Heart right ventricle (tissue), 16 donors: ENCODE measurements around the gene SAFB2. TPM values are rescaled to one million over a fixed set of nuclear protein-coding genes. Genes with fewer than 3 reads are reported as not detected.

ENCODE experiments used
- ATAC-seq, 8 donors: fragments of 200-7000 bp; cut with Tn5 transposase; one replicate each; pipeline ENCODE4 v1.9.1; 2020; ENCODE audit warnings: mild to moderate bottlenecking in 8 of 8, moderate library complexity in 8 of 8, moderate number of reproducible peaks in 1 of 8
- DNase-seq, 2 donors: peaks; one replicate each; pipeline ENCODE4 v3.0.0-alpha.2; 2020
- H3K27ac ChIP-seq, 10 donors: fragments of 200-600 bp; sonication (generic) in 2 of 10; one replicate each; pipeline versions ENCODE4 v1.5.0 to v1.8.0; 2020 to 2022; ENCODE audit warnings: mild to moderate bottlenecking in 3 of 10
- H3K27me3 ChIP-seq, 7 donors: fragments of 200-600 bp; one replicate each; pipeline ENCODE4 v1.8.0; 2021 to 2022; ENCODE audit warnings: mild to moderate bottlenecking in 2 of 7
- H3K36me3 ChIP-seq, 9 donors: fragments of 200-600 bp; sonication (generic) in 1 of 9; one replicate each; pipeline versions ENCODE4 v1.5.0 to v1.8.0; 2020 to 2022; ENCODE audit warnings: mild to moderate bottlenecking in 2 of 9
- H3K4me1 ChIP-seq, 9 donors: fragments of 200-600 bp; sonication (generic) in 1 of 9; one replicate each; pipeline versions ENCODE4 v1.5.0 to v1.8.0; 2020 to 2022; ENCODE audit warnings: mild to moderate bottlenecking in 4 of 9
- H3K4me3 ChIP-seq, 10 donors: fragments of 200-600 bp; sonication (generic) in 2 of 10; one replicate each; pipeline versions ENCODE4 v1.5.0 to v1.8.0; 2020 to 2022; ENCODE audit warnings: mild to moderate bottlenecking in 7 of 10, moderate library complexity in 2 of 10
- H3K9me3 ChIP-seq, 11 donors: fragments of 200-600 bp in 10 of 11; sonication (generic) in 2 of 11; one replicate each; pipeline versions ENCODE4 v1.5.0 to v1.8.0; 2013 to 2022; ENCODE audit warnings: mild to moderate bottlenecking in 2 of 11, control low read depth in 1 of 11, moderate library complexity in 1 of 11
- WGBS, 2 donors: extraction: QIAGEN DNeasy Blood & Tissue Kit; methylation state at CpG; one replicate each; pipeline ENCODE4 v1.1.7; 2013; ENCODE audit warnings: inconsistent platforms in 1 of 2; 5-methylcytosine and 5-hydroxymethylcytosine counted together
- intact Hi-C, 10 donors: fragments of 100-400 bp; cut with DNase I; formaldehyde crosslinking; loops; one replicate each; pipeline versions ENCODE4 v1.11.1 to v1.14.2; 2022
- polyA plus RNA-seq, 2 donors: library from polyadenylated mRNA; stranded (reverse); fragments of 200-250 nt; gene quantifications; one replicate each; pipeline ENCODE4 v1.2.3, GENCODE V29; 2013
- total RNA-seq, 10 donors: library from RNA; stranded (reverse); fragmentation: NEBNext Ultra II Directional in 3 of 10; extraction: Animal tissue kit (Norgen Biotek cat#: 25700) in 3 of 10; gene quantifications; one replicate each; pipeline versions ENCODE4 v1.2.1 to v1.2.4, GENCODE V29; 2021 to 2023
- TF ChIP-seq, protein P1 (sequence below), 9 donors: fragments of 200-600 bp; sonication (generic) in 2 of 9; IDR thresholded peaks; one replicate each; pipeline versions ENCODE4 v1.5.0 to v1.8.0; 2021 to 2022; ENCODE audit warnings: antibody characterized with exemption in 9 of 9, mild to moderate bottlenecking in 5 of 9, moderate library complexity in 1 of 9
- donor health status: Arrhythmogenic right ventricular cardiomyopathy.
- donor health status: ischemic (EF 13 %, LVEDD 7.1; RV severe dilation, severe dysfunction).
- donor health status: healthy with polysubstance abuse.
- donor health status: DM: no; HTN: yes; CAD: no.
- donor health status: DM: no; HTN: no; CAD: no.
- donor health status: ischemic (EF 25% LVEDD 6.9; RV normal size, moderate dysfunction).
- donor health status: ischemic (EF 25% LVEDD 5.7; RV mildly dilated, moderate dysfunction).
- donor health status: healthy.
- donor health status: DM: yes; HTN: yes; CAD: no.
- donor health status: Ischemic cardiomyopathy.
- donor health status: ischemic (EF 35%, LVEDD 5.7; RV mildly dilated, moderate dysfunction).
- donor health status: nonischemic (EF 11% LVEDD 7.7; RV severe dilation, severe dysfunction).
- donor health status: DM: yes; HTN: yes; CAD: no.
- donor health status: PGD.
- donor health status: ischemic (EF 29% LVEDD 5.4; RV normal size, mild dysfunction).
- donor health status: nonischemic (EF 23%, LVEDD 6.1; RV moderate dilation, normal function).

Gene SAFB2
- total and polyA plus RNA-seq, 12 donors, result 30.8 to 80.3 (median 45.9) TPM

DNA sequence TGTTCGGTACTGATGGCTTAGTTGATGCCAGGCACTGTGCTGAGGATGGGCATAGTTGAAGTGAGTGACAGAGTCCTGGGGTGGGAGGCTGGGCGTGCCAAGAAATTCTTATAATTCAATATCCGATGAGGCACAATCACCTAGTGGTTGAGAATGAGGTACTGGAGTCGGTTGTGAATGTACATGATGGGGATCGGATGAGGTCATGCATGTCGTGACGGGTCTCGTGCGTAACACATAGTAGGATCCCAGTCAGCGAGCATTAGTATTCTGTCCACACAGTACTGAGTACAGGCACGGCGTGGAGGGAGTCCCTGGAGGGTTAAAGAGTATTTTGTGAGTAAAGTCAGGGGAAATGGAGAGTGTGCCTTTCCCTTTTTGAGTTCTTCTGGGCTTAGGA, 3.1 kb upstream of the SAFB2 start:
- DNase-seq, result no peak
- intact Hi-C loops, result loop anchor here in 1 of 10 donors (5.0 kb wide), 1 partner anchor 52 kb away; no protein-coding TSS in a partner anchor
- H3K36me3 ChIP-seq, result peaks cover 0 to 64% (median 15%) of the 10 kb centered on the region in 9 donors
- no peaks in the 10 kb centered on the region for H3K27me3 ChIP-seq
- no peaks in the 10 kb centered on the region for H3K9me3 ChIP-seq
- H3K4me3 ChIP-seq, result peak overlapping the region in 3 of 10 donors; percentile 93 to 97 (median 94)
- H3K27ac ChIP-seq, result peak overlapping the region in 2 of 10 donors; percentile 95 to 97
- peaks cover 20 to 83% (median 72%) of the 10 kb centered on the region in 9 donors for H3K4me1 ChIP-seq
- TF ChIP-seq, protein P1, sequence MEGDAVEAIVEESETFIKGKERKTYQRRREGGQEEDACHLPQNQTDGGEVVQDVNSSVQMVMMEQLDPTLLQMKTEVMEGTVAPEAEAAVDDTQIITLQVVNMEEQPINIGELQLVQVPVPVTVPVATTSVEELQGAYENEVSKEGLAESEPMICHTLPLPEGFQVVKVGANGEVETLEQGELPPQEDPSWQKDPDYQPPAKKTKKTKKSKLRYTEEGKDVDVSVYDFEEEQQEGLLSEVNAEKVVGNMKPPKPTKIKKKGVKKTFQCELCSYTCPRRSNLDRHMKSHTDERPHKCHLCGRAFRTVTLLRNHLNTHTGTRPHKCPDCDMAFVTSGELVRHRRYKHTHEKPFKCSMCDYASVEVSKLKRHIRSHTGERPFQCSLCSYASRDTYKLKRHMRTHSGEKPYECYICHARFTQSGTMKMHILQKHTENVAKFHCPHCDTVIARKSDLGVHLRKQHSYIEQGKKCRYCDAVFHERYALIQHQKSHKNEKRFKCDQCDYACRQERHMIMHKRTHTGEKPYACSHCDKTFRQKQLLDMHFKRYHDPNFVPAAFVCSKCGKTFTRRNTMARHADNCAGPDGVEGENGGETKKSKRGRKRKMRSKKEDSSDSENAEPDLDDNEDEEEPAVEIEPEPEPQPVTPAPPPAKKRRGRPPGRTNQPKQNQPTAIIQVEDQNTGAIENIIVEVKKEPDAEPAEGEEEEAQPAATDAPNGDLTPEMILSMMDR (IDR thresholded peaks at IDR 0.05), result no peak
- WGBS, 2 donors, result 73 to 79% methylated on average over 12 of the region's 12 CpGs
- no peak for ATAC-seq

DNA sequence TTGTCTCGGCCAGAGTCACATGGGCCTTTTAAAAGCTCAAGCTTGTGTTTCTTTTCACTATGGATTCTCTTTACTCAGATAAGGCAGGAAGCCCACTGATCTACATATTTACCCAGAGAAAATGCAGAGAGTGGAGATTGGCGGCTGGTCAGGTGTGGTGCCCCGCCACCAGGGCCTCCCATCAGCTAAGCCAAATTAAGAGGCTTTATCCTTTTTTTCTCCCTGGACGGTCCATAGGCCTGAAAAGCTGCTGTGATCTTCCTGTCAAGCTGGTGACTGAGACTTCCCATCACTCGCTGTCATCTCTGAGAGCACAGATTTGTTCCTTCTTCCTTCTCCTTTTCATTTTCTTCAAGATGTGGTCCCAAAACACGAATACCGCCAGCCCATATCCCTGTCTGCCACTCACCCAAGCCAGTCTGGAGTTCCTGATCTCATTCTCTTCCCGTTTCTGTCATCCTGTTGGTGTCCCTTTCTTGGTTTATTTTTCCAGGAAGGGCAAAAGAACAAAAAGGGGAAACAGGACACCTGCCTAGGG, 2.2 kb upstream of the SAFB2 start:
- Histone ChIP-seq H3K27me3 (no peaks in the 10 kb centered on the region), H3K4me1 (peaks cover 20 to 83% (median 72%) of the 10 kb centered on the region in 9 donors)

DNA sequence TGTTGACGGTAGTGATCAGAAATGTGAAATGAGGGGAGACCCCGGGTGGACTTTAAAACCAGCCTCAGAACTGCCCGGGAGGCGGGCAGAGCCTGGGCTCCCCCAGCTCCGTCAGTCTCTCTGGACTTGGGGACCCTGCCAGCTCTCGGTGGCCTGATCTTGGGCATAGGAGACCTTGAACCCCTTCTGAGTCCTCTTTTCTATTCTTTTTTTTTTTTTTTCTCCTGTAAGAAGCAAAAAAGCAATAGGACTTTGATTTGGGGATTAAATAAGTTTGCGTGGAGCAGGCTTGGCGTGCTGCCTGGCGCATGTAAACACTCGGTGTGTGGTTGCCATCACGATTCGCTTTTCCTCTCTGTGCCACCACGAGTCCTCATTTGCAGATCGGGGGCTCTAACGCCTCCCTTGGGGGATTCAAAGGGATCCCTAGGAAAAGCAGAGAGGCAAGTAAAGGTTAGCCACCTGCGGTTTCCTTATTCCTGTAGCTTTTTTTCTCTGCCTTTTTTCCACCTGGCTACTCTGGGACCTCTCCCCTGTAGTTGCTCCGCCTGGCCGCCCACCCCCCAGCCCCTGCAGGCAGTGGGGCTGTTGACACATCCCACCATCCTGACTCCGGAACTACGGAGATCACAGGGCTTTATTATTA, 1.6 kb upstream of the SAFB2 start:
- Histone ChIP-seq H3K27ac (peak overlapping the region; percentile 81 to 98 (median 96)), H3K4me1 (peaks cover 20 to 83% (median 75%) of the 10 kb centered on the region in 9 donors), H3K9me3 (no peaks in the 10 kb centered on the region), H3K27me3 (no peaks in the 10 kb centered on the region), H3K4me3 (peak overlapping the region; percentile 89 to 100 (median 97)), H3K36me3 (peaks cover 0 to 65% (median 16%) of the 10 kb centered on the region in 9 donors)
- peak; percentile 22 to 33 for DNase-seq
- no peak for ATAC-seq
- TF ChIP-seq, protein P1 (IDR thresholded peaks at IDR 0.05), result no peak
- intact Hi-C loops, result loop anchor here in 3 of 10 donors (5.0 kb wide), 3 partner anchors 53 to 168 kb away; partner anchors contain the start of genes DUS3L (in 1 of the 3), HSD11B1L (in 1 of the 3) and MICOS13 (in 1 of the 3)
- 2% methylated on average over 20 of the region's 20 CpGs for WGBS, 2 donors

More for the DNA sequence above, 2.2 kb upstream of the SAFB2 start:
- intact Hi-C loops, result loop anchor here in 3 of 10 donors (5.0 kb wide), 3 partner anchors 52 to 167 kb away; partner anchors contain the start of genes DUS3L (in 1 of the 3), HSD11B1L (in 1 of the 3) and MICOS13 (in 1 of the 3)
- DNase-seq (no peak), ATAC-seq (no peak)
- H3K36me3 ChIP-seq, result peaks cover 0 to 65% (median 15%) of the 10 kb centered on the region in 9 donors
- peak overlapping the region in 5 of 10 donors; percentile 95 to 98 (median 98) for H3K27ac ChIP-seq
- H3K9me3 ChIP-seq, result no peaks in the 10 kb centered on the region
- peak overlapping the region in 9 of 10 donors; percentile 89 to 100 (median 97) for H3K4me3 ChIP-seq
- 21 to 25% methylated on average over 8 of the region's 8 CpGs for WGBS, 2 donors
- TF ChIP-seq, protein P1 (IDR thresholded peaks at IDR 0.05), result no peak

DNA sequence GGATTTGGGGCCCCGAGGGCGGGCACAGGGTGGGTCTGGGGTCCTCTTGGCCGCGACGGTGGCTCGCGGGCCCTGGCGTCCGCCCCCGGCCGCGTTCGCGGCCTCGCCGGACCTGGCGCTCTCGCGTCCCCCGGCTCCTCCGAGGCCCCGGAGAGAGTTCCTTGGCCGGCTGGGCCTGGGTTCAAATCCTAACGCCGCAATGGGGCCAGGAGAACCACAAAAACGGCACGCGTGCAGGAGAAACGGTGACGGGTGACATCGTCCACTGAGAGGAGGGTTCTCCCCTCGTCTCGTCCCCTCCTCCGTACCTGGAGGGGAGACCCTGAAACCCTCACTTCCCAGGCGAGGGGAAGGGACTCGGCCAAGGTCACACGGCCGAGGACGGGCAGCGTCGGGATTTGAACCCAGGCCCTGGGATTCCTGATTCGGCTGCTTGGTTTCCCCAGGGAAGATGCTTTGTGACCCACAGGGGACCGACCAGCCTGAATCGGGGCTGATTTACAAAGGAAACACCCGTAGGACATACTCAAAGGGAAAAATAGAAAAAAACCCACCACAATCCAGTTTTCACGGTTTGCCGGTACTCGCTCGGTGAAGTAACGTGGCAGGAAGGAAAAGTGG, 931 bp upstream of the SAFB2 start:
- H3K27ac ChIP-seq, result peak overlapping the region; percentile 81 to 98 (median 96)
- DNase-seq (peak; percentile 13 to 25), ATAC-seq (peak in 5 of 8 donors; percentile 2 to 13 (median 8))
- peaks cover 0 to 65% (median 16%) of the 10 kb centered on the region in 9 donors for H3K36me3 ChIP-seq
- H3K27me3 ChIP-seq, result no peaks in the 10 kb centered on the region
- H3K4me3 ChIP-seq, result peak overlapping the region; percentile 89 to 100 (median 97)
- intact Hi-C loops, result loop anchor here in 4 of 10 donors (2.0 to 5.0 kb wide), 5 partner anchors 54 to 169 kb away; partner anchors contain the start of genes DUS3L (in 2 of the 4), HSD11B1L (in 2 of the 4) and MICOS13 (in 2 of the 4)
- 1% methylated on average over 50 of the region's 50 CpGs for WGBS, 2 donors
- H3K9me3 ChIP-seq, result no peaks in the 10 kb centered on the region
- H3K4me1 ChIP-seq, result peaks cover 20 to 83% (median 76%) of the 10 kb centered on the region in 9 donors
- TF ChIP-seq, protein P1 (IDR thresholded peaks at IDR 0.05), result no peak
